Measurements from ENCODE around the gene NTM.

DNA sequence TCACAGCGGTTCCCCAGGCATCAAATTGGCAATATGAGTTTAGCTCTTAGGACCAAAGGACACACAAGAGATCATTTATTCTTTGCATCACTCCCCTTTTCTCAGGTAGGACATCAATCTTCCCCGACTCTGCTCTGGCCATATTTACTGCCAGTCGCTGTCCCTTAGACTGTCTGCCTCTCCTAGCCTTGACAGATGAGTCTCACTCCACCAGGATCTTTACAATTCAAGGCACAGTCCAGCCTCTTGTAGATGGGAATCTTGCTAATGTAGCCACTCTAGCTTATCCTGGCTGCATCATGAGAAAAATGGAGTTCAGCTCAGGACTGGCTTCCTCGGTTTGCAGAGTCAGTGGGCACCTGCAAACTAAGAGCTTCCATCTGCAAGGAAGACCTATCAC lies 915.2 kb downstream of the NTM start:
- TF ChIP-seq, protein P1, sequence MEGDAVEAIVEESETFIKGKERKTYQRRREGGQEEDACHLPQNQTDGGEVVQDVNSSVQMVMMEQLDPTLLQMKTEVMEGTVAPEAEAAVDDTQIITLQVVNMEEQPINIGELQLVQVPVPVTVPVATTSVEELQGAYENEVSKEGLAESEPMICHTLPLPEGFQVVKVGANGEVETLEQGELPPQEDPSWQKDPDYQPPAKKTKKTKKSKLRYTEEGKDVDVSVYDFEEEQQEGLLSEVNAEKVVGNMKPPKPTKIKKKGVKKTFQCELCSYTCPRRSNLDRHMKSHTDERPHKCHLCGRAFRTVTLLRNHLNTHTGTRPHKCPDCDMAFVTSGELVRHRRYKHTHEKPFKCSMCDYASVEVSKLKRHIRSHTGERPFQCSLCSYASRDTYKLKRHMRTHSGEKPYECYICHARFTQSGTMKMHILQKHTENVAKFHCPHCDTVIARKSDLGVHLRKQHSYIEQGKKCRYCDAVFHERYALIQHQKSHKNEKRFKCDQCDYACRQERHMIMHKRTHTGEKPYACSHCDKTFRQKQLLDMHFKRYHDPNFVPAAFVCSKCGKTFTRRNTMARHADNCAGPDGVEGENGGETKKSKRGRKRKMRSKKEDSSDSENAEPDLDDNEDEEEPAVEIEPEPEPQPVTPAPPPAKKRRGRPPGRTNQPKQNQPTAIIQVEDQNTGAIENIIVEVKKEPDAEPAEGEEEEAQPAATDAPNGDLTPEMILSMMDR (IDR thresholded peaks at IDR 0.05; ENCODE audit: low read depth, low read length, poor library complexity, severe bottlenecking) = no peak
- TF ChIP-seq EZH2phosphoT487 (IDR thresholded peaks at IDR 0.05; ENCODE audit: borderline replicate concordance, low read length) = no peak
